Measurements from ENCODE around the gene CLDN22.

DNA sequence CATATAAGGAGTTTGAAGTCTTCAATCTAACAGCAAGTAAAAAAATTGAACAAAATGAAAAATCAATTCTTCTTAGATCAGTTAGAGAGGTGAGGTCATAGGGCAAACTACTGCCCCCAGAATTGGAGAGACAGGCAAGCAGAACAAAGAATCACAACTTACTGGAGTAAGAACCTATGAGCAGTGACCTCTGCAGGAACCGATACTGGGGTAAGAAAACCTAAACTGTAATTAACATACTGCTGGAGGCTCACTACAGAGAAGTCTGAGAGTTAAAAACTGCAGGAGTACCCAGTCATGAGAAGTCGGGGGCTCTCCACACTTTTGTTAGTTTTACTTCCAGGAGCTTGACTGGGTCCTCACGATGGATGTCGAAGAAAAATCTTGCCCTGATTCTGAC, 16.0 kb downstream of the CLDN22 start:
- TF ChIP-seq, protein P1, sequence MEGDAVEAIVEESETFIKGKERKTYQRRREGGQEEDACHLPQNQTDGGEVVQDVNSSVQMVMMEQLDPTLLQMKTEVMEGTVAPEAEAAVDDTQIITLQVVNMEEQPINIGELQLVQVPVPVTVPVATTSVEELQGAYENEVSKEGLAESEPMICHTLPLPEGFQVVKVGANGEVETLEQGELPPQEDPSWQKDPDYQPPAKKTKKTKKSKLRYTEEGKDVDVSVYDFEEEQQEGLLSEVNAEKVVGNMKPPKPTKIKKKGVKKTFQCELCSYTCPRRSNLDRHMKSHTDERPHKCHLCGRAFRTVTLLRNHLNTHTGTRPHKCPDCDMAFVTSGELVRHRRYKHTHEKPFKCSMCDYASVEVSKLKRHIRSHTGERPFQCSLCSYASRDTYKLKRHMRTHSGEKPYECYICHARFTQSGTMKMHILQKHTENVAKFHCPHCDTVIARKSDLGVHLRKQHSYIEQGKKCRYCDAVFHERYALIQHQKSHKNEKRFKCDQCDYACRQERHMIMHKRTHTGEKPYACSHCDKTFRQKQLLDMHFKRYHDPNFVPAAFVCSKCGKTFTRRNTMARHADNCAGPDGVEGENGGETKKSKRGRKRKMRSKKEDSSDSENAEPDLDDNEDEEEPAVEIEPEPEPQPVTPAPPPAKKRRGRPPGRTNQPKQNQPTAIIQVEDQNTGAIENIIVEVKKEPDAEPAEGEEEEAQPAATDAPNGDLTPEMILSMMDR (IDR thresholded peaks at IDR 0.05): no peak
- TF ChIP-seq EZH2 (IDR thresholded peaks at IDR 0.05; ENCODE audit: borderline replicate concordance, insufficient read depth, low read depth, low read length, poor library complexity, severe bottlenecking): no peak

Measured in B cell (primary cell).